ENCODE measurements around the gene ADSS1.

ADSS1 gene

GRCh38 chr14:104784218-104784568 is 60.2 kb downstream of the ADSS1 start:
- no peak overlapping the region for H3K4me3 ChIP-seq (ENCODE audit: insufficient read depth, low read depth, low read length)
- H3K36me3 ChIP-seq (ENCODE audit: control insufficient read depth, insufficient read depth, low read length) = no peaks in the 10 kb centered on the region
- no peaks in the 10 kb centered on the region for H3K27me3 ChIP-seq (ENCODE audit: control insufficient read depth, insufficient read depth, low read length, poor library complexity, severe bottlenecking)
- no peaks in the 10 kb centered on the region for H3K9me3 ChIP-seq (ENCODE audit: control insufficient read depth, low read length)
- WGBS, 2 experiments = 92 to 96% methylated on average over 9 of the region's 9 CpGs
- H3K4me1 ChIP-seq (ENCODE audit: control insufficient read depth, insufficient read depth, low read length) = no peaks in the 10 kb centered on the region
- no peak overlapping the region for H3K27ac ChIP-seq (ENCODE audit: insufficient read depth, low read depth, low read length, poor library complexity, severe bottlenecking)

- 94% methylated on average over 36 of the region's 36 CpGs for WGBS, 2 experiments
These were observed 61.0 kb downstream of the ADSS1 start for GRCh38 chr14:104784846-104785707.

GRCh38 chr14:104785708-104786080 is 61.7 kb downstream of the ADSS1 start:
- H3K4me3 ChIP-seq (ENCODE audit: insufficient read depth, low read depth, low read length) = no peak overlapping the region
- H3K4me1 ChIP-seq (ENCODE audit: control insufficient read depth, insufficient read depth, low read length) = no peaks in the 10 kb centered on the region
- no peaks in the 10 kb centered on the region for H3K27me3 ChIP-seq (ENCODE audit: control insufficient read depth, insufficient read depth, low read length, poor library complexity, severe bottlenecking)
- WGBS, 2 experiments = 92% methylated on average over 13 of the region's 13 CpGs
- no peaks in the 10 kb centered on the region for H3K36me3 ChIP-seq (ENCODE audit: control insufficient read depth, insufficient read depth, low read length)
- no peak overlapping the region for H3K27ac ChIP-seq (ENCODE audit: insufficient read depth, low read depth, low read length, poor library complexity, severe bottlenecking)
- H3K9me3 ChIP-seq (ENCODE audit: control insufficient read depth, low read length) = no peaks in the 10 kb centered on the region

More at GRCh38 chr14:104784846-104785707, 61.0 kb downstream of the ADSS1 start:
- H3K27me3 ChIP-seq (ENCODE audit: control insufficient read depth, insufficient read depth, low read length, poor library complexity, severe bottlenecking) = no peaks in the 10 kb centered on the region
- H3K4me3 ChIP-seq (ENCODE audit: insufficient read depth, low read depth, low read length) = no peak overlapping the region
- no peaks in the 10 kb centered on the region for H3K9me3 ChIP-seq (ENCODE audit: control insufficient read depth, low read length)
- no peaks in the 10 kb centered on the region for H3K36me3 ChIP-seq (ENCODE audit: control insufficient read depth, insufficient read depth, low read length)
- no peaks in the 10 kb centered on the region for H3K4me1 ChIP-seq (ENCODE audit: control insufficient read depth, insufficient read depth, low read length)
- no peak overlapping the region for H3K27ac ChIP-seq (ENCODE audit: insufficient read depth, low read depth, low read length, poor library complexity, severe bottlenecking)

GRCh38 chr14:104786091-104786586 is 62.1 kb downstream of the ADSS1 start:
- Histone ChIP-seq H3K27ac (ENCODE audit: insufficient read depth, low read depth, low read length, poor library complexity, severe bottlenecking) (no peak overlapping the region), H3K4me3 (ENCODE audit: insufficient read depth, low read depth, low read length) (no peak overlapping the region), H3K9me3 (ENCODE audit: control insufficient read depth, low read length) (no peaks in the 10 kb centered on the region), H3K27me3 (ENCODE audit: control insufficient read depth, insufficient read depth, low read length, poor library complexity, severe bottlenecking) (no peaks in the 10 kb centered on the region), H3K4me1 (ENCODE audit: control insufficient read depth, insufficient read depth, low read length) (no peaks in the 10 kb centered on the region), H3K36me3 (ENCODE audit: control insufficient read depth, insufficient read depth, low read length) (no peaks in the 10 kb centered on the region)
- WGBS, 2 experiments = 93 to 94% methylated on average over 12 of the region's 14 CpGs

- no peak overlapping the region for H3K27ac ChIP-seq (ENCODE audit: insufficient read depth, low read depth, low read length, poor library complexity, severe bottlenecking)
- H3K9me3 ChIP-seq (ENCODE audit: control insufficient read depth, low read length) = no peaks in the 10 kb centered on the region
- H3K4me1 ChIP-seq (ENCODE audit: control insufficient read depth, insufficient read depth, low read length) = no peaks in the 10 kb centered on the region
- 95% methylated on average over 30 of the region's 30 CpGs for WGBS, 2 experiments
- H3K27me3 ChIP-seq (ENCODE audit: control insufficient read depth, insufficient read depth, low read length, poor library complexity, severe bottlenecking) = no peaks in the 10 kb centered on the region
- no peak overlapping the region for H3K4me3 ChIP-seq (ENCODE audit: insufficient read depth, low read depth, low read length)
- H3K36me3 ChIP-seq (ENCODE audit: control insufficient read depth, insufficient read depth, low read length) = no peaks in the 10 kb centered on the region
These were observed 63.0 kb downstream of the ADSS1 start for GRCh38 chr14:104786726-104787675.

- no peaks in the 10 kb centered on the region for H3K27me3 ChIP-seq (ENCODE audit: control insufficient read depth, insufficient read depth, low read length, poor library complexity, severe bottlenecking)
These were observed 63.7 kb downstream of the ADSS1 start for GRCh38 chr14:104787736-104788135.

GRCh38 chr14:104788161-104788818 is 64.3 kb downstream of the ADSS1 start:
- 92% methylated on average over 14 of the region's 14 CpGs for WGBS, 2 experiments
- Histone ChIP-seq H3K4me1 (ENCODE audit: control insufficient read depth, insufficient read depth, low read length) (no peaks in the 10 kb centered on the region), H3K27ac (ENCODE audit: insufficient read depth, low read depth, low read length, poor library complexity, severe bottlenecking) (peak overlapping the region; percentile 26), H3K36me3 (ENCODE audit: control insufficient read depth, insufficient read depth, low read length) (no peaks in the 10 kb centered on the region), H3K27me3 (ENCODE audit: control insufficient read depth, insufficient read depth, low read length, poor library complexity, severe bottlenecking) (no peaks in the 10 kb centered on the region), H3K4me3 (ENCODE audit: insufficient read depth, low read depth, low read length) (no peak overlapping the region), H3K9me3 (ENCODE audit: control insufficient read depth, low read length) (no peaks in the 10 kb centered on the region)

More at GRCh38 chr14:104787736-104788135, 63.7 kb downstream of the ADSS1 start:
- no peaks in the 10 kb centered on the region for H3K36me3 ChIP-seq (ENCODE audit: control insufficient read depth, insufficient read depth, low read length)
- no peaks in the 10 kb centered on the region for H3K9me3 ChIP-seq (ENCODE audit: control insufficient read depth, low read length)
- no peak overlapping the region for H3K4me3 ChIP-seq (ENCODE audit: insufficient read depth, low read depth, low read length)
- H3K27ac ChIP-seq (ENCODE audit: insufficient read depth, low read depth, low read length, poor library complexity, severe bottlenecking) = no peak overlapping the region
- no peaks in the 10 kb centered on the region for H3K4me1 ChIP-seq (ENCODE audit: control insufficient read depth, insufficient read depth, low read length)
- WGBS, 2 experiments = 93 to 94% methylated on average over 7 of the region's 7 CpGs

- Histone ChIP-seq H3K27me3 (ENCODE audit: control insufficient read depth, insufficient read depth, low read length, poor library complexity, severe bottlenecking) (no peaks in the 10 kb centered on the region), H3K4me1 (ENCODE audit: control insufficient read depth, insufficient read depth, low read length) (peaks cover 7% of the 10 kb centered on the region), H3K9me3 (ENCODE audit: control insufficient read depth, low read length) (no peaks in the 10 kb centered on the region), H3K4me3 (ENCODE audit: insufficient read depth, low read depth, low read length) (no peak overlapping the region), H3K27ac (ENCODE audit: insufficient read depth, low read depth, low read length, poor library complexity, severe bottlenecking) (no peak overlapping the region), H3K36me3 (ENCODE audit: control insufficient read depth, insufficient read depth, low read length) (no peaks in the 10 kb centered on the region)
- 94% methylated on average over 39 of the region's 39 CpGs for WGBS, 2 experiments
These were observed 65.0 kb downstream of the ADSS1 start for GRCh38 chr14:104788873-104789663.
